H1 (cell line): Measurements from ENCODE around the gene GALNT6.

Experiments
- ASH2L ChIP-seq: fragments of 200-600, 300-600 bp; sonication (generic); IDR thresholded peaks from one replicate; pipeline ENCODE4 v1.7.1; 2017; ENCODE audit warnings: low read length
- CEBPB ChIP-seq: IDR thresholded peaks from 2 replicates; pipeline ENCODE4 v1.6.1; 2012; ENCODE audit warnings: low read depth, low read length
- CHD1 ChIP-seq: IDR thresholded peaks from 2 replicates; pipeline ENCODE4 v1.6.1; 2012; ENCODE audit warnings: low read depth, low read length, improper control_type of control experiment
- EP300 ChIP-seq, 2 experiments: IDR thresholded peaks; 1 replicate in 1 of 2; 2 replicates in 1 of 2; pipeline ENCODE4 v1.6.1; 2011 to 2012; ENCODE audit warnings: low read depth in 2 of 2, low read length in 2 of 2, mild to moderate bottlenecking in 2 of 2, borderline replicate concordance in 1 of 2, inconsistent platforms in 1 of 2, moderate library complexity in 1 of 2
- MAFK ChIP-seq: IDR thresholded peaks from 2 replicates; pipeline ENCODE4 v1.6.1; 2012; ENCODE audit warnings: low read depth, mild to moderate bottlenecking, improper control_type of control experiment, low read length
- MAX ChIP-seq: IDR thresholded peaks from 2 replicates; pipeline ENCODE4 v1.6.1; 2012; ENCODE audit warnings: inconsistent platforms
- POLR2A ChIP-seq, 2 experiments: IDR thresholded peaks; 1 replicate in 1 of 2; 2 replicates in 1 of 2; pipeline ENCODE4 v1.6.1; 2011; ENCODE audit warnings: low read depth in 2 of 2, low read length in 2 of 2, mild to moderate bottlenecking in 2 of 2; ENCODE audit errors: control extremely low read depth in 1 of 2
- RAD21 ChIP-seq, 2 experiments: IDR thresholded peaks in 1 of 2; conservative IDR thresholded peaks in 1 of 2; 2 replicates each; pipeline ENCODE4 v1.6.1; 2011; ENCODE audit warnings: low read depth in 2 of 2, low read length in 2 of 2, improper control_type of control experiment in 1 of 2, inconsistent platforms in 1 of 2, mild to moderate bottlenecking in 1 of 2, moderate library complexity in 1 of 2
- RFX5 ChIP-seq: IDR thresholded peaks from 2 replicates; pipeline ENCODE4 v1.6.1; 2011; ENCODE audit warnings: low read depth, low read length, improper control_type of control experiment, borderline replicate concordance
- SP1 ChIP-seq: IDR thresholded peaks from 2 replicates; pipeline ENCODE4 v1.6.1; 2011; ENCODE audit warnings: low read depth, low read length
- TCF12 ChIP-seq: IDR thresholded peaks from 2 replicates; pipeline ENCODE4 v1.6.1; 2011; ENCODE audit warnings: low read depth, mild to moderate bottlenecking, low read length
- USF2 ChIP-seq: IDR thresholded peaks from 2 replicates; pipeline ENCODE4 v1.6.1; 2011; ENCODE audit warnings: low read length, improper control_type of control experiment
- YY1 ChIP-seq: IDR thresholded peaks from 2 replicates; pipeline ENCODE4 v1.6.1; 2011; ENCODE audit warnings: low read depth, mild to moderate bottlenecking, low read length
- TF ChIP-seq, protein P1 (sequence below), 3 experiments: IDR thresholded peaks; 1 replicate in 2 of 3; 2 replicates in 1 of 3; pipeline versions ENCODE4 v1.5.1 to v1.6.1; 2011; ENCODE audit warnings: low read length in 3 of 3, mild to moderate bottlenecking in 3 of 3, inconsistent platforms in 2 of 3, low read depth in 1 of 3, moderate library complexity in 1 of 3; ENCODE audit not compliant: insufficient read depth in 1 of 3; ENCODE audit errors: control extremely low read depth in 1 of 3

DNA sequence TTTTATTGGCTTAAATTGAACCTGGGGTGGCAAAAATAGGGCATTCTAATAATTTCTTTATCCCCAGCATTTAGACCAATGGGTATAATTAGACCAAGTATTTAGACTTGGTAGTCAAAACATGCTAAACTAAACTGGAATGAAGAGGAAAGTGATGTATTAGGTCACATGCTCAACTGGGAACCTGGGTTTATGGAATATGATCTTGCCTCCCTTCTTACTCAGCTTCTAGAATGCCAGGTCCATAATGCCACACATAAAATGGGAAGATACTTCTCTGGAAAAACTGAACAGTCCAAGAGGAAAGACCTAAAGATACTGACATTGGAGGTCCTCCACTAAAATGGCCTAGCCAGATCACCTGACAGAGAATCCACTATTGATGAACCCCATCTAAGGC is 61.0 kb downstream of the GALNT6 start:
- no peak for TF ChIP-seq POLR2A (IDR thresholded peaks at IDR 0.05; ENCODE audit: control extremely low read depth in 1 of 2, low read depth in 2 of 2, low read length in 2 of 2)
- TF ChIP-seq, protein P1, sequence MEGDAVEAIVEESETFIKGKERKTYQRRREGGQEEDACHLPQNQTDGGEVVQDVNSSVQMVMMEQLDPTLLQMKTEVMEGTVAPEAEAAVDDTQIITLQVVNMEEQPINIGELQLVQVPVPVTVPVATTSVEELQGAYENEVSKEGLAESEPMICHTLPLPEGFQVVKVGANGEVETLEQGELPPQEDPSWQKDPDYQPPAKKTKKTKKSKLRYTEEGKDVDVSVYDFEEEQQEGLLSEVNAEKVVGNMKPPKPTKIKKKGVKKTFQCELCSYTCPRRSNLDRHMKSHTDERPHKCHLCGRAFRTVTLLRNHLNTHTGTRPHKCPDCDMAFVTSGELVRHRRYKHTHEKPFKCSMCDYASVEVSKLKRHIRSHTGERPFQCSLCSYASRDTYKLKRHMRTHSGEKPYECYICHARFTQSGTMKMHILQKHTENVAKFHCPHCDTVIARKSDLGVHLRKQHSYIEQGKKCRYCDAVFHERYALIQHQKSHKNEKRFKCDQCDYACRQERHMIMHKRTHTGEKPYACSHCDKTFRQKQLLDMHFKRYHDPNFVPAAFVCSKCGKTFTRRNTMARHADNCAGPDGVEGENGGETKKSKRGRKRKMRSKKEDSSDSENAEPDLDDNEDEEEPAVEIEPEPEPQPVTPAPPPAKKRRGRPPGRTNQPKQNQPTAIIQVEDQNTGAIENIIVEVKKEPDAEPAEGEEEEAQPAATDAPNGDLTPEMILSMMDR (IDR thresholded peaks at IDR 0.05; ENCODE audit: control extremely low read depth in 1 of 3, insufficient read depth in 1 of 3, low read depth in 1 of 3, low read length in 3 of 3): no peak
- TF ChIP-seq SP1: no peak
- TF ChIP-seq ASH2L: no peak
- no peak for TF ChIP-seq MAFK
- no peak for TF ChIP-seq EP300 (IDR thresholded peaks at IDR 0.05; ENCODE audit: borderline replicate concordance in 1 of 2, low read depth in 2 of 2, low read length in 2 of 2)
- no peak for TF ChIP-seq TCF12
- TF ChIP-seq YY1: no peak
- TF ChIP-seq RFX5: no peak
- TF ChIP-seq USF2: no peak
- no peak for TF ChIP-seq CHD1
- no peak for TF ChIP-seq MAX
- no peak for TF ChIP-seq RAD21 (IDR thresholded peaks at IDR 0.05 in 1 of 2, conservative IDR thresholded peaks at IDR 0.05 in 1 of 2; ENCODE audit: low read depth in 2 of 2, low read length in 2 of 2)
- no peak for TF ChIP-seq CEBPB
